PC-9 (cell line): ENCODE data around the gene CIZ1. TPM values are rescaled to one million over a fixed set of nuclear protein-coding genes. Genes with fewer than 3 reads are reported as not detected.

Source experiments
- BruUV-seq: library from RNA; stranded (reverse); fragments of 400-500 nt; replicated peaks from 2 replicates; lab custom pipeline; 2021; lab: Mats Ljungman, UMichigan
- CTCF ChIA-PET: fragments of 300-600 bp; sonication (Branson Sonifier 250); formaldehyde crosslinking; loops from one replicate; lab custom pipeline; 2022; ENCODE audit warnings: antibody characterized with exemption; lab: Charles Lee
- POLR2A ChIA-PET: fragments of 300-600 bp; sonication (Branson Sonifier 250); formaldehyde crosslinking; loops from one replicate; lab custom pipeline; 2022; ENCODE audit warnings: antibody characterized with exemption; ENCODE audit not compliant: unreplicated experiment; lab: Charles Lee
- DNase-seq, 2 experiments: peaks; one replicate each; pipeline versions ENCODE4 v3.0.0 to v3.0.0-alpha.2; 2015 to 2022; ENCODE audit warnings: mixed read lengths in 1 of 2
- H2AFZ ChIP-seq: fragments of 200-600 bp; sonication (generic); 2 replicates; pipeline ENCODE4 v1.8.1; 2017; ENCODE audit warnings: antibody characterized with exemption
- H3F3A ChIP-seq: fragments of 200-600 bp; sonication (generic); 2 replicates; pipeline ENCODE4 v1.8.1; 2017; ENCODE audit warnings: antibody characterized with exemption, mild to moderate bottlenecking, low read depth; ENCODE audit not compliant: insufficient read depth
- H3K27ac ChIP-seq: fragments of 200-600 bp; sonication (generic); 2 replicates; pipeline ENCODE4 v1.6.1; 2016; ENCODE audit warnings: mixed run types
- H3K27me3 ChIP-seq: fragments of 200-600 bp; sonication (generic); 2 replicates; pipeline ENCODE4 v1.6.1; 2016; ENCODE audit warnings: low read depth, mixed run types; ENCODE audit not compliant: insufficient read depth
- H3K36me3 ChIP-seq: fragments of 200-600 bp; sonication (generic); 2 replicates; pipeline ENCODE4 v1.6.1; 2016; ENCODE audit warnings: low read depth, mixed run types
- H3K4me1 ChIP-seq: fragments of 200-600 bp; sonication (generic); replicated peaks from 2 replicates; pipeline ENCODE4 v1.6.1; 2016; ENCODE audit warnings: mixed run types; ENCODE audit not compliant: insufficient read depth
- H3K4me2 ChIP-seq: fragments of 200-600 bp; sonication (generic); 2 replicates; pipeline ENCODE4 v1.6.1; 2017; ENCODE audit warnings: mixed run types
- H3K4me3 ChIP-seq: fragments of 200-600 bp; sonication (generic); 2 replicates; pipeline ENCODE4 v1.6.1; 2016; ENCODE audit warnings: mixed run types
- H3K79me2 ChIP-seq: fragments of 200-600 bp; sonication (generic); 2 replicates; pipeline ENCODE4 v1.6.1; 2017; ENCODE audit warnings: low read depth, mixed run types
- H3K9me2 ChIP-seq: fragments of 200-600 bp; sonication (generic); 2 replicates; pipeline ENCODE4 v1.8.1; 2017; ENCODE audit warnings: mild to moderate bottlenecking; ENCODE audit not compliant: insufficient read depth
- H3K9me3 ChIP-seq: fragments of 200-600 bp; sonication (generic); 2 replicates; pipeline ENCODE4 v1.8.1; 2016; ENCODE audit warnings: low read depth; ENCODE audit not compliant: insufficient read depth
- H4K20me1 ChIP-seq: fragments of 200-600 bp; sonication (generic); 2 replicates; pipeline ENCODE4 v1.8.1; 2017; ENCODE audit not compliant: insufficient read depth
- EZH2 ChIP-seq: fragments of 200-600 bp; sonication (generic); IDR thresholded peaks from 2 replicates; pipeline ENCODE4 v1.8.0; 2017; ENCODE audit warnings: antibody characterized with exemption, low read depth
- intact Hi-C: fragments of 100-400 bp; cut with micrococcal nuclease; formaldehyde crosslinking; loops from one replicate; pipeline ENCODE4 v1.10.0; 2022; ENCODE audit not compliant: unreplicated experiment
- total RNA-seq: library from RNA; stranded (reverse); gene quantifications from 2 replicates; pipeline ENCODE4 v1.2.3, GENCODE V29; 2021
- TF ChIP-seq, protein P1 (sequence below): fragments of 200-600 bp; sonication (generic); conservative IDR thresholded peaks from 2 replicates; pipeline ENCODE4 v1.6.1; 2017; ENCODE audit warnings: mixed run types, antibody characterized with exemption, mild to moderate bottlenecking, moderate library complexity

The CIZ1 gene
- total RNA-seq, 1 experiment from 2014 or later = 213 TPM

DNA sequence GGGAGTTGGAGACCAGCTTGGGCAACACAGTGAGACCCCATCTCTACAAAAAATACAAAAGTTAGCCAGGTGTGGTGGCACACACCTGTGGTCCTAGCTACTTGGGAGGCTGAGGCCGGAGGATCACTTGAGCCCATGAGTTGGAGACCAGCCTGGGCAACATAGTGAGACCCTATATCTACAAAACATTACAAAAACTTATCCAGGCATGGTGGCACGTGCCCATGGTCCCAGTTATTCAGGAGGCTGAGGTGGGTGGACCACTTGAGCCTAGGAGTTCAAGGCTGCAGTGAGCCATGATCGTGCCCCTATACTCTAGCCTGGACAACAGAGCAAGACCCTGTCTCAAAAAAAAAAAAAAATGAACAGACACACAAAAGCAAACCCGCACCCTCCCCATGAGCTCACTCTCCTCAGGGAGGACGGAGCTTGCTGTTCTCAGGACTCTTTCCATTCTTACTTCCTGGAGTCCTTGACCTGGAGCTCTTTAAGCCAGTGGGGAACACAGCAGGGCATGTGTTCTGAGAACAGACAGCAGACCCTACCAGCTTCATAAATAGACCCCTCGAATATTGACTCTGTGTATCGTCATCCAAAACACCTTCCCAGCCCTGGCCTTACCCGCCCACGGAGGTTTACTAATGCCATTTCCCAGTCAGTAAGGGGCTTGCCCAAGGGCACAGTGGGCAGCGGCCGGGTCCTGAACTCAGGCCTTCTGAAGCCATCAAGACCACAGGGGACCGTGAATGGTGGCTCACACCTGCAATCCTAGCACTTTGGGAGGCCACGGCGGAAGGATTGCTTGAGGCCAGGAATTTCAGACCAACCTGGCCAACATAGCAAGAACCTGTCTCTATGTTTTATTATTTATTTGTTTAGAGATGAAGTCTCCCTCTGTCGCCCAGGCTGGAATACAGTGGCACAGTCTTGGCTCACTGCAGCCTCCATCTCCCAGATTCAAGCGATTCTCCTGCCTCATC lies 75.0 kb downstream of the CIZ1 start:
- Histone ChIP-seq H3K4me1 (no peaks in the 10 kb centered on the region), H3K36me3 (no peaks in the 10 kb centered on the region), H3K9me2 (no peaks in the 10 kb centered on the region), H2AFZ (no peak overlapping the region), H3F3A (peaks cover 10% of the 10 kb centered on the region; the same call in 1 of the 2 replicates), H4K20me1 (peaks cover 3% of the 10 kb centered on the region; the same call in 1 of the 2 replicates), H3K79me2 (no peaks in the 10 kb centered on the region), H3K27ac (no peak overlapping the region), H3K9me3 (no peaks in the 10 kb centered on the region), H3K4me3 (no peak overlapping the region), H3K4me2 (no peak overlapping the region), H3K27me3 (no peaks in the 10 kb centered on the region)
- intact Hi-C loops = loop anchor here (1.0 to 5.0 kb wide), 5 partner anchors 44 to 382 kb away; partner anchors contain the start of gene TOR2A
- TF ChIP-seq EZH2 = no peak
- TF ChIP-seq, protein P1, sequence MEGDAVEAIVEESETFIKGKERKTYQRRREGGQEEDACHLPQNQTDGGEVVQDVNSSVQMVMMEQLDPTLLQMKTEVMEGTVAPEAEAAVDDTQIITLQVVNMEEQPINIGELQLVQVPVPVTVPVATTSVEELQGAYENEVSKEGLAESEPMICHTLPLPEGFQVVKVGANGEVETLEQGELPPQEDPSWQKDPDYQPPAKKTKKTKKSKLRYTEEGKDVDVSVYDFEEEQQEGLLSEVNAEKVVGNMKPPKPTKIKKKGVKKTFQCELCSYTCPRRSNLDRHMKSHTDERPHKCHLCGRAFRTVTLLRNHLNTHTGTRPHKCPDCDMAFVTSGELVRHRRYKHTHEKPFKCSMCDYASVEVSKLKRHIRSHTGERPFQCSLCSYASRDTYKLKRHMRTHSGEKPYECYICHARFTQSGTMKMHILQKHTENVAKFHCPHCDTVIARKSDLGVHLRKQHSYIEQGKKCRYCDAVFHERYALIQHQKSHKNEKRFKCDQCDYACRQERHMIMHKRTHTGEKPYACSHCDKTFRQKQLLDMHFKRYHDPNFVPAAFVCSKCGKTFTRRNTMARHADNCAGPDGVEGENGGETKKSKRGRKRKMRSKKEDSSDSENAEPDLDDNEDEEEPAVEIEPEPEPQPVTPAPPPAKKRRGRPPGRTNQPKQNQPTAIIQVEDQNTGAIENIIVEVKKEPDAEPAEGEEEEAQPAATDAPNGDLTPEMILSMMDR = no peak
- DNase-seq = no peak
- ChIA-PET CTCF (interaction anchor here (0.6 kb wide), 1 partner anchor 146 kb away, joined by 3 read pairs; no protein-coding TSS in a partner anchor), POLR2A (interaction anchor here (0.5 kb wide), 1 partner anchor 38 kb away, joined by 3 read pairs; no protein-coding TSS in a partner anchor)
- BruUV-seq = no TSS peak

Other genes starting within 250 kb of the CIZ1 start
- 176 and 208 TPM in 2 replicates for gene EEIG1, start 210.6 kb downstream of the CIZ1 start, total RNA-seq
- gene NAIF1, start 124.3 kb downstream of the CIZ1 start, total RNA-seq = 16.1 and 17.3 TPM in 2 replicates
- gene SLC25A25, start 123.3 kb downstream of the CIZ1 start, total RNA-seq = 11.7 and 13.4 TPM in 2 replicates
- gene PTGES2, start 63.8 kb downstream of the CIZ1 start, total RNA-seq = 95.2 and 124 TPM in 2 replicates
- gene LCN2, start 42.1 kb downstream of the CIZ1 start, total RNA-seq = 430 and 537 TPM in 2 replicates
- 154 and 213 TPM in 2 replicates for gene BBLN, start 31.3 kb downstream of the CIZ1 start, total RNA-seq
- 134 and 148 TPM in 2 replicates for gene DNM1, start 11.8 kb upstream of the CIZ1 start, total RNA-seq
- gene GOLGA2, start 84.4 kb upstream of the CIZ1 start, total RNA-seq = 175 and 188 TPM in 2 replicates
- gene SWI5, start 84.7 kb upstream of the CIZ1 start, total RNA-seq = 70.4 and 86.0 TPM in 2 replicates
- 47.6 and 62.1 TPM in 2 replicates for gene TRUB2, start 130.9 kb upstream of the CIZ1 start, total RNA-seq
- 81.8 and 89.5 TPM in 2 replicates for gene COQ4, start 131.3 kb upstream of the CIZ1 start, total RNA-seq
- 27.3 and 30.4 TPM in 2 replicates for gene SLC27A4, start 149.0 kb upstream of the CIZ1 start, total RNA-seq
- 98.1 and 101 TPM in 2 replicates for gene URM1, start 179.8 kb upstream of the CIZ1 start, total RNA-seq
- 87.2 and 111 TPM in 2 replicates for gene CERCAM, start 229.3 kb upstream of the CIZ1 start, total RNA-seq